Stomach (tissue), 9 donors: Measurements from ENCODE around the gene SH2D3A. TPM values are rescaled to one million over a fixed set of nuclear protein-coding genes. Genes with fewer than 3 reads are reported as not detected.

Source experiments
- DNase-seq, 2 donors: peaks; one replicate each; pipeline versions ENCODE4 v3.0.0 to v3.0.0-alpha.2; 2013 to 2019
- H3K27ac ChIP-seq, 5 donors: fragments of 200-600 bp in 4 of 5; sonication (generic) in 4 of 5; one replicate each; pipeline ENCODE4 v1.5.1; 2013 to 2019; ENCODE audit warnings: mild to moderate bottlenecking in 1 of 5, moderate library complexity in 1 of 5
- H3K27me3 ChIP-seq, 3 donors: fragments of 200-600 bp; sonication (generic); one replicate each; pipeline ENCODE4 v1.5.1; 2017 to 2019; ENCODE audit warnings: mixed run types in 1 of 3
- H3K36me3 ChIP-seq, 4 donors: fragments of 200-600 bp; sonication (generic); 1 replicate in 3 of 4; 2 replicates in 1 of 4; pipeline ENCODE4 v1.5.1; 2016 to 2019
- H3K4me1 ChIP-seq, 4 donors: fragments of 200-600 bp; sonication (generic); one replicate each; pipeline ENCODE4 v1.5.1; 2016 to 2019
- H3K4me3 ChIP-seq, 4 donors: fragments of 200-600 bp; sonication (generic) in 3 of 4; one replicate each; pipeline ENCODE4 v1.5.1; 2016 to 2019; ENCODE audit warnings: mild to moderate bottlenecking in 1 of 4
- H3K9me3 ChIP-seq, 4 donors: fragments of 200-600 bp; sonication (generic); one replicate each; pipeline ENCODE4 v1.5.1; 2016 to 2019
- CTCF ChIP-seq, 7 experiments: fragments of 450-650 bp in 4 of 7; fragments of 200-600 bp in 3 of 7; sonication (generic) in 3 of 7; IDR thresholded peaks; one replicate each; pipeline ENCODE4 v1.5.1; 2016 to 2019; ENCODE audit warnings: antibody characterized with exemption in 7 of 7, control low read depth in 2 of 7, mild to moderate bottlenecking in 1 of 7
- EP300 ChIP-seq: sonication (generic); formaldehyde crosslinking; IDR thresholded peaks from one replicate; pipeline ENCODE4 v1.6.1; 2017; ENCODE audit warnings: antibody characterized with exemption
- POLR2A ChIP-seq, 4 donors: fragments of 450-650 bp; IDR thresholded peaks; one replicate each; pipeline ENCODE4 v1.6.1; 2016; ENCODE audit warnings: antibody characterized with exemption in 4 of 4, control low read depth in 2 of 4, mild to moderate bottlenecking in 1 of 4, moderate library complexity in 1 of 4
- POLR2AphosphoS5 ChIP-seq, 3 donors: sonication (generic); formaldehyde crosslinking; IDR thresholded peaks; one replicate each; pipeline ENCODE4 v1.6.1; 2016; ENCODE audit warnings: antibody characterized with exemption in 3 of 3
- WGBS, 5 donors: extraction: QIAGEN DNeasy Blood & Tissue Kit in 3 of 5; methylation state at CpG; one replicate each; pipeline versions ENCODE4 v1.1.5 to v1.1.7; 2013 to 2018; 5-methylcytosine and 5-hydroxymethylcytosine counted together
- intact Hi-C: fragments of 100-400 bp; cut with DNase I; formaldehyde crosslinking; loops from one replicate; pipeline ENCODE4 v1.15.1; 2023; ENCODE audit warnings: low total_unique reads
- polyA plus RNA-seq, 3 donors: library from polyadenylated mRNA; stranded (reverse); fragments of 200-250 nt; gene quantifications; one replicate each; pipeline ENCODE4 v1.2.3, GENCODE V29; 2013
- total RNA-seq, 5 donors: library from RNA; depleted of rRNA; stranded (reverse); fragments of >200 nt; gene quantifications; one replicate each; pipeline versions ENCODE4 v1.1.0 to v1.2.3, GENCODE V29; 2014 to 2016
- donor health status: healthy with polysubstance abuse.
- donor health status: Bipolar disorder and iron deficiency.
- donor health status: healthy.

SH2D3A gene
- total and polyA plus RNA-seq, 8 donors: 8.8 to 71.3 (median 27.3) TPM

- TF ChIP-seq EP300: no peak
- TF ChIP-seq POLR2AphosphoS5 (IDR thresholded peaks at IDR 0.05): no peak
- TF ChIP-seq CTCF (IDR thresholded peaks at IDR 0.05): no peak
These were observed 23.2 kb upstream of the SH2D3A start for GRCh38 chr19:6790194-6791128.

GRCh38 chr19:6788896-6789295, 21.7 kb upstream of the SH2D3A start:
- Histone ChIP-seq H3K27me3 (peaks cover 0 to 3% (median 0%) of the 10 kb centered on the region in 3 donors), H3K9me3 (no peaks in the 10 kb centered on the region), H3K36me3 (no peaks in the 10 kb centered on the region), H3K4me1 (no peaks in the 10 kb centered on the region), H3K4me3 (no peak overlapping the region), H3K27ac (no peak overlapping the region)
- intact Hi-C loops: no loop called here
- no peak for DNase-seq
- TF ChIP-seq EP300 (no peak), POLR2A (IDR thresholded peaks at IDR 0.05) (no peak), POLR2AphosphoS5 (IDR thresholded peaks at IDR 0.05) (no peak), CTCF (IDR thresholded peaks at IDR 0.05) (no peak)
- WGBS, 5 donors: 70 to 86% (median 75%) methylated on average over 4 of the region's 4 CpGs

More at GRCh38 chr19:6790194-6791128, 23.2 kb upstream of the SH2D3A start:
- DNase-seq: no peak
- H3K9me3 ChIP-seq: peaks cover 5 to 15% (median 12%) of the 10 kb centered on the region in 4 donors
- WGBS, 5 donors: 48 to 65% (median 49%) methylated on average over 5 of the region's 5 CpGs
- intact Hi-C loops: no loop called here
- H3K27ac ChIP-seq: no peak overlapping the region
- H3K27me3 ChIP-seq: peaks cover 0 to 3% (median 0%) of the 10 kb centered on the region in 3 donors
- H3K4me3 ChIP-seq: no peak overlapping the region
- no peaks in the 10 kb centered on the region for H3K4me1 ChIP-seq
- H3K36me3 ChIP-seq: no peaks in the 10 kb centered on the region

- DNase-seq: no peak
- no peak for TF ChIP-seq POLR2AphosphoS5 (IDR thresholded peaks at IDR 0.05)
- no peak for TF ChIP-seq EP300
- no peak for TF ChIP-seq POLR2A (IDR thresholded peaks at IDR 0.05)
- Histone ChIP-seq H3K27me3 (peaks cover 0 to 3% (median 0%) of the 10 kb centered on the region in 3 donors), H3K27ac (no peak overlapping the region), H3K4me3 (no peak overlapping the region), H3K36me3 (no peaks in the 10 kb centered on the region), H3K4me1 (no peaks in the 10 kb centered on the region), H3K9me3 (no peaks in the 10 kb centered on the region)
- intact Hi-C loops: no loop called here
- 81 to 95% (median 91%) methylated on average over 4 of the region's 4 CpGs for WGBS, 5 donors
These were observed 20.2 kb upstream of the SH2D3A start for GRCh38 chr19:6787393-6787792.

GRCh38 chr19:6779206-6779605, 12.0 kb upstream of the SH2D3A start:
- no peaks in the 10 kb centered on the region for H3K9me3 ChIP-seq
- intact Hi-C loops: no loop called here
- H3K4me3 ChIP-seq: no peak overlapping the region
- no peaks in the 10 kb centered on the region for H3K36me3 ChIP-seq
- peaks cover 0 to 22% (median 3%) of the 10 kb centered on the region in 4 donors for H3K4me1 ChIP-seq
- no peak for TF ChIP-seq EP300
- TF ChIP-seq POLR2AphosphoS5 (IDR thresholded peaks at IDR 0.05): no peak
- TF ChIP-seq CTCF (IDR thresholded peaks at IDR 0.05): no peak
- no peak for TF ChIP-seq POLR2A (IDR thresholded peaks at IDR 0.05)
- H3K27me3 ChIP-seq: no peaks in the 10 kb centered on the region
- DNase-seq: no peak
- no peak overlapping the region for H3K27ac ChIP-seq
- 66 to 73% (median 69%) methylated on average over 4 of the region's 4 CpGs for WGBS, 5 donors
